Body of pancreas (tissue), 4 donors: ENCODE measurements around the gene RDX.

Experiments
- CTCF ChIP-seq, 7 experiments: fragments of 450-650 bp in 4 of 7; fragments of 200-600 bp in 3 of 7; sonication (generic) in 3 of 7; IDR thresholded peaks; one replicate each; pipeline ENCODE4 v1.5.1; 2016 to 2019; ENCODE audit warnings: antibody characterized with exemption in 7 of 7
- POLR2A ChIP-seq, 3 donors: fragments of 450-650 bp; IDR thresholded peaks; one replicate each; pipeline ENCODE4 v1.6.1; 2016; ENCODE audit warnings: antibody characterized with exemption in 3 of 3, mild to moderate bottlenecking in 2 of 3

GRCh38 chr11:110337570-110338193 is 41.3 kb upstream of the RDX start:
- TF ChIP-seq CTCF (IDR thresholded peaks at IDR 0.05) = no peak
- no peak for TF ChIP-seq POLR2A (IDR thresholded peaks at IDR 0.05)
